ENCODE results near the gene SPRYD4.

SPRYD4 gene

DNA sequence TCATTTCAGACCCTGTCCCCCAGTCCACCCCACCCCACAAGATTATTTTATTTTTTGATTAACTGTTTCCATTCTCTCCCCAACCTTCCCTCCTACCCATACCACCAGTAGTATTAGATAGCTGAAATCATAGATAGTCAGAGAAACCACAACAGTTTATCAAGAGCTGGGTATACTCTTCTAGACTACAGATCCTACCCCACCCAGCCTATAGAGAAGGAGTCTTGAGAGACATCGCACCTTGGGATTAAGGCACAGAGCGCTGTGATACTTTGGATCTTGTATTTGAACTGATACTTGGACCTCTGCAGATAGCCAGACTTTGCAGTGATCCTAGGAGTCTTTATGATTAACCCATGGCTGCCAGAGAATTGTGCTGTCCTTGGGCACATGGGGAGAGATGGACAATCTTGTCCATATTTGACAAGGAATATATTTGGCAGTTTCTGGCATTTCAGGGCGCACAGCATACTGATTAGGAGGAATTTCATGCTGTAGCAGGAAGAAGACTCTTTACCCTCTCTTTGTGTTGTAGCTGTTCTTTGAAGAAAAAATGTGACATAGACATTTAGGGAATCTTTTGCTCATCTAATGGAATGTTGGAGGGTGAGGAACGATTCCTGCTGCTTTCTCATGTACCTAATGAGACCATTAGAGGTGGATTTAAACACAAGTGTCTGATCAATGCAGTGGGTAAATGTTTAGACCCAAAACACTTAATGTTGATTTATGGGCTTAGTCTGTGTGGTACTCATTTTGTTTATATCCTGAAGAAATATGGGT, 54.2 kb downstream of the SPRYD4 start:
- no peak for DNase-seq

GRCh38 chr12:56528846-56529245, 60.5 kb downstream of the SPRYD4 start:
- DNase-seq, result no peak

All from NCI-H1048 (cell line).